GM12873 (cell line): ENCODE measurements around the gene TBC1D4.

ENCODE experiments used
- TF ChIP-seq, protein P1 (sequence below): IDR thresholded peaks from 2 replicates; pipeline ENCODE4 v1.5.1; 2012; ENCODE audit warnings: low read depth, mild to moderate bottlenecking, moderate library complexity, low read length, control low read depth; ENCODE audit not compliant: insufficient read depth; ENCODE audit errors: missing control alignments

TBC1D4 gene

DNA sequence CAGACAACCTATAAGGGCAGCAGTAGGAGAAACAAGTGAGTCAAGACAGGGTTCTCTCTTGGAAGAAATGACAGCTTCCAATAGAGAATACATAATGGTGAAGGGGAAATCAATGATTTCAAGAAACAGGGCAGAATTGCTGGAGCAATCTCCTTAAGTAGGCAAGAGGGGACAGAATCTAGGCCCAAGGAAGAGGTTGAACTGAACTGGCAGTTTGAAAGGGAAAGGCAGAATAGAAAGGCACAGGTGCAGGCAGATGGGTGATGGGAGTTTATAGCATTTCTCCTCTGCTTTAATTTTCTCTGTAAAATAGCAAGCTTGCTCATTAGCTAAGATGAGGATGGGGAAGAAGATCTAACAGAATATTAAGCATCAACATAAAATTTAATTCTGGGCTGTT, 110.8 kb downstream of the TBC1D4 start:
- TF ChIP-seq, protein P1, sequence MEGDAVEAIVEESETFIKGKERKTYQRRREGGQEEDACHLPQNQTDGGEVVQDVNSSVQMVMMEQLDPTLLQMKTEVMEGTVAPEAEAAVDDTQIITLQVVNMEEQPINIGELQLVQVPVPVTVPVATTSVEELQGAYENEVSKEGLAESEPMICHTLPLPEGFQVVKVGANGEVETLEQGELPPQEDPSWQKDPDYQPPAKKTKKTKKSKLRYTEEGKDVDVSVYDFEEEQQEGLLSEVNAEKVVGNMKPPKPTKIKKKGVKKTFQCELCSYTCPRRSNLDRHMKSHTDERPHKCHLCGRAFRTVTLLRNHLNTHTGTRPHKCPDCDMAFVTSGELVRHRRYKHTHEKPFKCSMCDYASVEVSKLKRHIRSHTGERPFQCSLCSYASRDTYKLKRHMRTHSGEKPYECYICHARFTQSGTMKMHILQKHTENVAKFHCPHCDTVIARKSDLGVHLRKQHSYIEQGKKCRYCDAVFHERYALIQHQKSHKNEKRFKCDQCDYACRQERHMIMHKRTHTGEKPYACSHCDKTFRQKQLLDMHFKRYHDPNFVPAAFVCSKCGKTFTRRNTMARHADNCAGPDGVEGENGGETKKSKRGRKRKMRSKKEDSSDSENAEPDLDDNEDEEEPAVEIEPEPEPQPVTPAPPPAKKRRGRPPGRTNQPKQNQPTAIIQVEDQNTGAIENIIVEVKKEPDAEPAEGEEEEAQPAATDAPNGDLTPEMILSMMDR = no peak

DNA sequence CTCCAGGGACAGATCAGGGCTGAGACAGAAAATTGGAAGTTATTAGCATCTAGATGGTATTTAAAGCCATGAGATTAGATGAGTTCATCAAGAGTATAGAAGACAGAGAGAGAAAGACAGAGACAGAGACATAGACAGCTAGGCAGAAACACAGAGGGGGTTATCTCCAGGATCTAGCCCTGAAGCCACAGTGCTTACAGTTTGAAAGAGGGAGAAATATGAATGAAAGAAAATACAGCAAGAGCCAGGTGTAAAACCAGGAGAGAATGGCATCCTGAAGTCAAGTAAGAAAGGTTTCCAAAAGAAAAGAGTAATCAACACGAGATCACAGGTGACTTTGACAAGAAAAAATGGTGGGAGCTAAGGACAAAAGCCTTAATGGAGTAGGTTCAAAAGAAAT, 111.2 kb downstream of the TBC1D4 start:
- TF ChIP-seq, protein P1 = no peak

- TF ChIP-seq, protein P1 = no peak
Measured at GRCh38 chr13:75369981-75370380, 112.0 kb downstream of the TBC1D4 start.

GRCh38 chr13:75368167-75368566, 113.8 kb downstream of the TBC1D4 start:
- TF ChIP-seq, protein P1 = no peak

- TF ChIP-seq, protein P1 = no peak
Measured at GRCh38 chr13:75366380-75367280, 115.3 kb downstream of the TBC1D4 start.

DNA sequence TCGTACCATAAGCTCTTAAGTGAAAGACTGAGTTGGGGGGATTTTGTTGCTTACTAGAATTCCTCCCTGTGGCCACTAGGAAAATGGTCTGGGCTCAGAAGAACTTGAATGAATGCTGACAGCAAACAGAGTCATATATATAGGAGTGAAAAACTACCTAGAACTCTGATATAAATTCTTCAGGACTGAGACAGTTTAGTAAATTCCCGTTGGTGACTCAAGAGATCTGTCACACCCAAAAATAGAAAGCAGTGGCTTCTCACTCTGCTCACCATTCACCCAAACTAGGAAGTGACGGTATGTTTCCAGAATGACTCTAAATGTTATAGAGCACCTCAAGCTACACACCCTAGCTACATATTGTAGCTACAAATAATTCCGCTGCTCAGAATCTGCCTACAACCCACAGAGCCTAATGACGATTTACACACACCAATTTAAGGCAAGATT, 116.2 kb downstream of the TBC1D4 start:
- TF ChIP-seq, protein P1 = peak; percentile 12

DNA sequence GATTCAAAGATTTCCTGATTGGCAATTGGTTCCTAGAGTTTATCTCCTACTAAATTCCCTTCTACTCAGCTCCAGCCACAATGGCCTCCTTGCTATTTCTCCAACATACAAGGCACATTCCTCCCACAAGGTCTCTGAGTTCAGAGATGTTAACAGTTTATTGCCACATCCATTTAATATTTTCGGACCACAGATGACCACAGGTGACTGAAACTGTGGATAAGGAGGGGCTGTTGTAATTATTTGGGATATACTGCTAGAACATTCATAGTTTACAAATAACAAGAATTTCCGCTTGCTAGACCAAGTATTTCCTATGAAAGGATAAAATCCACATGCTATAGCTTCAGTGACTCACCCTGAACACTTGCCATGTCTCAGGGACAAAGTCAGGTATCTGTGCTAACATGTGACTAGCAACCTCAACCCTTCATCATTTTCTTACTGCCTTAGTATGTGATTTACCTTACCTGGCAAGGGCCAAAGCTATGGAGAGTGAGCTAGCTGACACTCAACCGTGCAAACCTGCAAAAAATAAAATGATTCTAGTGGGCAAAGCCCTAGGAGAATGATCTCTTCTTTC, 117.7 kb downstream of the TBC1D4 start:
- TF ChIP-seq, protein P1 = no peak
